ENCODE results near the gene TTF2. TPM values are rescaled to one million over a fixed set of nuclear protein-coding genes. Genes with fewer than 3 reads are reported as not detected.
"Not testable (repeated sequence)": the region's sequence is repeated elsewhere in the genome, so short reads cannot be mapped to it uniquely, and the experiment has no call there.

TTF2 gene
- total RNA-seq, 1 donor from 2014 or later: 36.1 TPM

GRCh38 chr1:117117697-117118096, 57.6 kb downstream of the TTF2 start:
- no peak overlapping the region for H3K4me3 Mint-ChIP-seq
- H3K27ac ChIP-seq: no peak overlapping the region

DNA sequence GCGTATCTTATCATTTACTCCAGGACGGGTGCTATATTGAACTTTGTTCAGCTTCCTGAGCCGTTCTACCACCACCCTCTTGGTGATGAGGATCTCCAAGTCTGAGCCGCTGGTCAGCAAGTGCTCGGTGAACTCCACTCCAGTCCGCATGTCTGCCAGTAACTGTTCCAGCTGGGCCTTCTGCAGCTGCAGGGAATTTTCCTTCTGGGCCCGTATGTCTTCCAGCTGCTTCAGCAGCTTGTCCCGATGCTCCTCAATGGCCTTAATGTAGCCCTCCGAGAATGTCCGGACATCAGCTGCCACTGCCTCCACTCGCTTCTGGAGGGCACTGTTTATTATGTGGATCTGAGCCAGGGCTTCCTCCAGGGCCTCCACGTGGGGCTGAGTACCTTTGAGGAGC, 58.0 kb downstream of the TTF2 start:
- Histone ChIP-seq H3K27ac (no peak overlapping the region), H2AFZ (replicated peaks) (no peak overlapping the region), H3K36me3 (peaks cover 17% of the 10 kb centered on the region), H3K79me2 (ENCODE audit: low read depth) (peaks cover 16% of the 10 kb centered on the region), H4K20me1 (ENCODE audit: low read depth) (no peaks in the 10 kb centered on the region), H3K9me3 (ENCODE audit: low read depth) (no peaks in the 10 kb centered on the region), H3K27me3 (no peaks in the 10 kb centered on the region), H3F3A (ENCODE audit: low read depth) (no peaks in the 10 kb centered on the region), H3K4me3 (no peak overlapping the region), H3K9ac (no peak overlapping the region), H3K4me2 (no peak overlapping the region), H3K4me1 (peaks cover 15% of the 10 kb centered on the region)
- Mint-ChIP-seq H3K27me3 (ENCODE audit: insufficient read depth, low read depth) (no peaks in the 10 kb centered on the region), H3K27ac (no peak overlapping the region), H3K4me1 (peaks cover 24% of the 10 kb centered on the region), H3K36me3 (peaks cover 36% of the 10 kb centered on the region), H3K9me3 (no peaks in the 10 kb centered on the region), H3K4me3 (no peak overlapping the region)
- TF ChIP-seq EZH2phosphoT487 (IDR thresholded peaks at IDR 0.05) (no peak), CTCF (IDR thresholded peaks at IDR 0.05) (no peak), EZH2 (IDR thresholded peaks at IDR 0.05) (no peak)
- no peak for DNase-seq (ENCODE audit: low spot score)

More at GRCh38 chr1:117117697-117118096, 57.6 kb downstream of the TTF2 start:
- H3K4me2 ChIP-seq: no peak overlapping the region
- Mint-ChIP-seq H3K36me3 (peaks cover 36% of the 10 kb centered on the region), H3K4me1 (peaks cover 23% of the 10 kb centered on the region), H3K27me3 (ENCODE audit: insufficient read depth, low read depth) (no peaks in the 10 kb centered on the region), H3K9me3 (no peaks in the 10 kb centered on the region), H3K27ac (no peak overlapping the region)
- H3K79me2 ChIP-seq (ENCODE audit: low read depth): peaks cover 16% of the 10 kb centered on the region
- H3K9me3 ChIP-seq (ENCODE audit: low read depth): no peaks in the 10 kb centered on the region
- peaks cover 22% of the 10 kb centered on the region for H3K36me3 ChIP-seq
- no peaks in the 10 kb centered on the region for H3K27me3 ChIP-seq
- TF ChIP-seq EZH2 (IDR thresholded peaks at IDR 0.05) (no peak), EZH2phosphoT487 (IDR thresholded peaks at IDR 0.05) (no peak), CTCF (IDR thresholded peaks at IDR 0.05) (no peak)
- H3K4me1 ChIP-seq: peaks cover 14% of the 10 kb centered on the region
- H2AFZ ChIP-seq (replicated peaks): no peak overlapping the region
- DNase-seq (ENCODE audit: low spot score): no peak
- H3K9ac ChIP-seq: no peak overlapping the region
- no peak overlapping the region for H3K4me3 ChIP-seq
- H3F3A ChIP-seq (ENCODE audit: low read depth): no peaks in the 10 kb centered on the region
- H4K20me1 ChIP-seq (ENCODE audit: low read depth): no peaks in the 10 kb centered on the region

GRCh38 chr1:117119144-117119543, 59.0 kb downstream of the TTF2 start:
- not testable (repeated sequence) for H3K4me3 Mint-ChIP-seq; H2AFZ ChIP-seq (replicated peaks); H3K9me3 ChIP-seq (ENCODE audit: low read depth); H4K20me1 ChIP-seq (ENCODE audit: low read depth); H3K4me3 ChIP-seq; H3K27ac Mint-ChIP-seq; DNase-seq (ENCODE audit: low spot score); H3K27me3 ChIP-seq; H3K9me3 Mint-ChIP-seq; H3F3A ChIP-seq (ENCODE audit: low read depth); H3K27ac ChIP-seq; H3K9ac ChIP-seq; H3K27me3 Mint-ChIP-seq (ENCODE audit: insufficient read depth, low read depth); H3K4me2 ChIP-seq
- peaks cover 15% of the 10 kb centered on the region for H3K4me1 ChIP-seq
- H3K36me3 Mint-ChIP-seq: peaks cover 35% of the 10 kb centered on the region
- peaks cover 16% of the 10 kb centered on the region for H3K79me2 ChIP-seq (ENCODE audit: low read depth)
- peaks cover 17% of the 10 kb centered on the region for H3K36me3 ChIP-seq
- H3K4me1 Mint-ChIP-seq: peaks cover 24% of the 10 kb centered on the region

- Mint-ChIP-seq H3K27ac (peak overlapping the region; percentile 86), H3K9me3 (no peaks in the 10 kb centered on the region), H3K4me3 (peak overlapping the region; percentile 91), H3K27me3 (ENCODE audit: insufficient read depth, low read depth) (no peaks in the 10 kb centered on the region), H3K4me1 (peaks cover 24% of the 10 kb centered on the region), H3K36me3 (peaks cover 22% of the 10 kb centered on the region)
- TF ChIP-seq EZH2phosphoT487 (IDR thresholded peaks at IDR 0.05) (no peak), EZH2 (IDR thresholded peaks at IDR 0.05) (no peak), CTCF (IDR thresholded peaks at IDR 0.05) (no peak)
- H3K4me2 ChIP-seq: peak overlapping the region; percentile 85
- H3K27ac ChIP-seq: peak overlapping the region; percentile 25
- peak; percentile 23 for DNase-seq (ENCODE audit: low spot score)
- peak overlapping the region; percentile 83 for H2AFZ ChIP-seq (replicated peaks)
- H3K4me3 ChIP-seq: peak overlapping the region; percentile 56
- H3K9ac ChIP-seq: peak overlapping the region; percentile 21
- no peaks in the 10 kb centered on the region for H4K20me1 ChIP-seq (ENCODE audit: low read depth)
- no peaks in the 10 kb centered on the region for H3K9me3 ChIP-seq (ENCODE audit: low read depth)
- H3K79me2 ChIP-seq (ENCODE audit: low read depth): peaks cover 16% of the 10 kb centered on the region
- peaks cover 3% of the 10 kb centered on the region for H3K36me3 ChIP-seq
- no peaks in the 10 kb centered on the region for H3F3A ChIP-seq (ENCODE audit: low read depth)
- H3K27me3 ChIP-seq: no peaks in the 10 kb centered on the region
- peaks cover 15% of the 10 kb centered on the region for H3K4me1 ChIP-seq
Observed at GRCh38 chr1:117120774-117121588, 60.9 kb downstream of the TTF2 start.
